Retinal pigment epithelial cell (primary cell): Measurements from ENCODE around the gene SLC22A15.

Experiments
- DNase-seq: peaks from one replicate; pipeline ENCODE4 v3.0.0-alpha.2; 2010; ENCODE audit warnings: low read depth
- H3K4me3 ChIP-seq: 2 replicates; pipeline ENCODE4 v1.5.1; 2011; ENCODE audit warnings: mild to moderate bottlenecking, low read length, control low read depth, moderate library complexity
- TF ChIP-seq, protein P1 (sequence below): conservative IDR thresholded peaks from 2 replicates; pipeline ENCODE4 v1.5.1; 2011; ENCODE audit warnings: low read depth, low read length, control low read depth, inconsistent platforms

SLC22A15 gene

DNA sequence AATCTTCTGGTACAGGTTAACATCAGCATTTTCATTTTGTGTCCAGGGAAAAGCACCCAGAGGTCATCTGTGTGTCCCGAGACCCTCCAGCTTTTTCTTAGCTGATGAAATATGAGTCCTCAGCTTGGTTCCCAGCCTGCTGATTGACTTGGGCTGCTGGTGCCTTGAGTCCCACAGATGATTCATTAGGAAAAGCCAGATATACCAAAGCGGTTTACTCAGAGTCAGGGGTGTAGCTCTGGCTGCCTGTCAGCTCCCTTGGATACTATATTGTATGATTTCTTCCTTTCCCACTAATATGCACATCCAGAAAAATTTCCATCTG is 91.2 kb downstream of the SLC22A15 start:
- H3K4me3 ChIP-seq, result no peak overlapping the region
- DNase-seq, result no peak
- TF ChIP-seq, protein P1, sequence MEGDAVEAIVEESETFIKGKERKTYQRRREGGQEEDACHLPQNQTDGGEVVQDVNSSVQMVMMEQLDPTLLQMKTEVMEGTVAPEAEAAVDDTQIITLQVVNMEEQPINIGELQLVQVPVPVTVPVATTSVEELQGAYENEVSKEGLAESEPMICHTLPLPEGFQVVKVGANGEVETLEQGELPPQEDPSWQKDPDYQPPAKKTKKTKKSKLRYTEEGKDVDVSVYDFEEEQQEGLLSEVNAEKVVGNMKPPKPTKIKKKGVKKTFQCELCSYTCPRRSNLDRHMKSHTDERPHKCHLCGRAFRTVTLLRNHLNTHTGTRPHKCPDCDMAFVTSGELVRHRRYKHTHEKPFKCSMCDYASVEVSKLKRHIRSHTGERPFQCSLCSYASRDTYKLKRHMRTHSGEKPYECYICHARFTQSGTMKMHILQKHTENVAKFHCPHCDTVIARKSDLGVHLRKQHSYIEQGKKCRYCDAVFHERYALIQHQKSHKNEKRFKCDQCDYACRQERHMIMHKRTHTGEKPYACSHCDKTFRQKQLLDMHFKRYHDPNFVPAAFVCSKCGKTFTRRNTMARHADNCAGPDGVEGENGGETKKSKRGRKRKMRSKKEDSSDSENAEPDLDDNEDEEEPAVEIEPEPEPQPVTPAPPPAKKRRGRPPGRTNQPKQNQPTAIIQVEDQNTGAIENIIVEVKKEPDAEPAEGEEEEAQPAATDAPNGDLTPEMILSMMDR, result no peak

DNA sequence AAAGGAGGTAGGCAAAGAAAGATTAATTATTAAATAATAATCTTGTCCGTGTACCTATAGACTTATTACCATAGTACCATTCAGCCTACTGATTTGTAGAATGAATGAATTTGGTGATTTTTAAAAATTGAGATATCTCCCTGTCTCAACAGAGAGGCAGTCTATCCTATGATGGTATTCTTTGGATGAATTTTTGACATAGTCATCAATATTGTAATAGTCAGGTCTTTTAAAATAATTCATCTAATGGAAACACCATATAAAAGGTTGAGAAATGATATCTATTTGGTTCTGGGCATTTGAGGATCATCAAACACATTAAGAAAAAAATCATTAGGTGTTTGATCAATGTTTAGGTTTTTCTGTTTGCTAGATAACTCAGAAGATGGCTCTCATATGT is 99.3 kb downstream of the SLC22A15 start:
- no peak for DNase-seq
- no peak overlapping the region for H3K4me3 ChIP-seq
- TF ChIP-seq, protein P1, result no peak

DNA sequence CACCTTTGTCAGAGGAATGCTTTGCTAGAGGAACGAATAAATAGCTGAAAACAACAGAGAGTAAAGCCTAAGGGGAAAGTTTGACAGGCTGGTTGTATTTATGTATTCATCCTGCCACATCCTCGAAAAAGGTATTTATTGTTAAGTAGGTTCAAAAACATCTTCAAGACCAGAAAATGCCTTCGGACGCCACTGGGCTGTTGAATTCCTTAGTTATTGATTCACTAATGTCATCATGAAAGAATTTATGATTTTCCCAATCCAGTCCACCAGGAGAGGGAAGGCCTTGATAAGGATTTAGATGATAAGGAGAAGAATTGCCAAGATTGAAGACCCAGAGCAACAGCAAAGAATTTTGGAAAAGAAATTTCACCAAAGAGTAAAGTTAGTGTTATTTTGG is 99.7 kb downstream of the SLC22A15 start:
- no peak overlapping the region for H3K4me3 ChIP-seq
- no peak for DNase-seq
- TF ChIP-seq, protein P1, result no peak

DNA sequence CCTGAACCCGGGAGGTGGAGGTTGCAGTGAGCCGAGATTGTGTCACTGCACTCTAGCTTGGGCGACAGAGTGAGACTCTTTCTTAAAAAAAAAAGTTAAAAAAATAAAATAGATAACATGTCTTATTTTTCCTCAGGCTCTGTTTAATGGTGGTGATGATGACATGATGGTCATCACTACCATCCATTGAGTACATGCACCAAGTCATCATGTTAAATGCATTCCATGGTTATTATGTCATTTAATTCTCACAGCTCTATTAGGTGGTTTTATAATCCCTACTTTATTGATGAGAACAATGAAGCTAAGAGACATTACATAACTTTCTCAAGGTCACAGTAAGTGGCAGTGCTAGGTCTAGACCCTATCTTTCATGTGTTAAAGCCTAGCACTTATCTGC is 100.5 kb downstream of the SLC22A15 start:
- no peak for DNase-seq
- TF ChIP-seq, protein P1, result no peak
- H3K4me3 ChIP-seq, result no peak overlapping the region

DNA sequence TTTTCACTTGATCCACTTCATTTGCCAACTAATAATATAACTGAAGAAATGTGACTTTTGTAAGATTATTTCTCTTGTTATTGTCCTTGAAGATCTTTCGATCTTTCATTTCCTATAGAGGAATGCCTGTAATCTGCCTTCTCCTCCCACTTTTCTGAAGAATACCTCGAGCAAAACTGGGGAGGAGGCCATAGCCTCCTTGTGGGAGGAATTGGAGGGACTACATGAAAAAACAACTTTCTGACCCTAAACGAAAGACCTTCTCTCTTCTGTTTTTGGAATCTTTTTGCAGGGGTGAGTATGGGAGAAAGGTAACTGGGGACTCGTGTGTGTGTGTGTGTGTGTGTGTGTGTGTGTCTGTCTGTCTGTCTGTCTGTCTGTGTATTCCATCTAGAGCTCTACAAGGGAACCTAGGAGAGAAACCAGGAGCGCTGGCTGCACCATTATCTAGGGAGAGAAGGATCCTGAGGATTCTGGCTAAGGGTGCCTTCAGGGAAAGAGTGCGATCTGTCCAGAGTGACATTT is 102.4 kb downstream of the SLC22A15 start:
- no peak overlapping the region for H3K4me3 ChIP-seq
- DNase-seq, result no peak
- TF ChIP-seq, protein P1, result no peak

DNA sequence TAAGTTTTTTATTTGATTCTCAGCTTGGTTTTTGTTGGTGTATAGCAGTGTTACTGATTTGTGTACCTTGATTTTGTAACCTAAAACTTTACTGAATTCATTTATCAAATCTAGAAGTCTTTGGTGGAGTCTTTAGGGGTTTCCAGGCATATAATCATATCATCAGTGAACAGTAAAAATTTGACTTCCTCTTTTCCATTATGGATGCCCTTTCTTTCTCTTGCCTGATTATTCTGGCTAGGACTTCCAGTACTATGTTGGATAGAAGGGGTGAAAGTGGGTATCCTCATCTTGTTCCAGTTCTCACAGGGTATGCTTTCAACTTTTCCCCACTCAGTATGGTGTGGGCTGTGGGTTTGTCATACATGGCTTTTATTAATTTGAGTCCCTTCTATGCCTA is 111.3 kb downstream of the SLC22A15 start:
- DNase-seq, result no peak
- TF ChIP-seq, protein P1, result no peak
- no peak overlapping the region for H3K4me3 ChIP-seq

DNA sequence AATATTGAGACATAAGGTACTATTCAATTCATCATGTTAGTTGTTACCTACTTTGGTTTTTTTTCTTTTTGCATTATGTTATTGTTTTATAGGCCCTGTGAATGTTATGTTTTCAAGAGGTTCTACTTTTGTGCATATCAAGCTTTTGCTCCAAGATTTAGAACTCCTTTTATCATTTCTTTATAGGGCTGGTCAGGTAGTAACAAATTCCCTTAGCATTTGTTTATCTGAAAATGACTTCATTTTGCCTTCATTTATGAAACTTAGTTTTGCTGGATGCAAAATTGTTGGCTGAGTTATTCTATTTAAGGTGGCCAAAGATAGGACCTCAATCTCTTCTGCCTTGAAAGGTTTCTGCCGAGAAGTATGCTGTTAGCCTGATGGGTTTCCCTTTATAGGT is 113.6 kb downstream of the SLC22A15 start:
- no peak for DNase-seq
- H3K4me3 ChIP-seq, result no peak overlapping the region
- TF ChIP-seq, protein P1, result no peak
